Measurements from ENCODE around the gene MYO15A.

The MYO15A gene

GRCh38 chr17:18108401-18109312 lies at the start of gene MYO15A:
TSS of gene MYO15A (plus strand) at chr17:18108756. CDS start at chr17:18118801, 10,045 bp downstream.
- no peak for DNase-seq (ENCODE audit: low spot score)

- DNase-seq (ENCODE audit: low spot score), result no peak
These were observed 49.3 kb upstream of the MYO15A start for GRCh38 chr17:18059283-18059682.

- no peak for DNase-seq (ENCODE audit: low spot score)
These were observed 44.5 kb upstream of the MYO15A start for GRCh38 chr17:18064053-18064452.

- no peak for DNase-seq (ENCODE audit: low spot score)
These were observed 43.0 kb upstream of the MYO15A start for GRCh38 chr17:18065546-18065945.

GRCh38 chr17:18066866-18067265 lies 41.7 kb upstream of the MYO15A start:
- DNase-seq (ENCODE audit: low spot score), result no peak

- DNase-seq (ENCODE audit: low spot score), result no peak
These were observed 39.5 kb upstream of the MYO15A start for GRCh38 chr17:18069101-18069500.

- no peak for DNase-seq (ENCODE audit: low spot score)
These were observed 37.7 kb upstream of the MYO15A start for GRCh38 chr17:18070861-18071340.

- no peak for DNase-seq (ENCODE audit: low spot score)
These were observed 36.8 kb upstream of the MYO15A start for GRCh38 chr17:18071751-18072150.

- no peak for DNase-seq (ENCODE audit: low spot score)
These were observed 33.8 kb upstream of the MYO15A start for GRCh38 chr17:18074566-18075272.

GRCh38 chr17:18076936-18077335 lies 31.6 kb upstream of the MYO15A start:
- DNase-seq (ENCODE audit: low spot score), result no peak

GRCh38 chr17:18079543-18079942 lies 29.0 kb upstream of the MYO15A start:
- no peak for DNase-seq (ENCODE audit: low spot score)

GRCh38 chr17:18084256-18084655 lies 24.3 kb upstream of the MYO15A start:
- DNase-seq (ENCODE audit: low spot score), result no peak

- DNase-seq (ENCODE audit: low spot score), result peak; percentile 68
These were observed 20.7 kb upstream of the MYO15A start, which contains the start of gene DRG2 for GRCh38 chr17:18087610-18088491. TSS of gene DRG2 (plus strand) at chr17:18087948. CDS start at chr17:18088024, 76 bp downstream.

- DNase-seq (ENCODE audit: low spot score), result no peak
These were observed 18.9 kb upstream of the MYO15A start for GRCh38 chr17:18089613-18090012.

- no peak for DNase-seq (ENCODE audit: low spot score)
These were observed 14.7 kb upstream of the MYO15A start for GRCh38 chr17:18093616-18094408.

- DNase-seq (ENCODE audit: low spot score), result no peak
These were observed 14.1 kb upstream of the MYO15A start for GRCh38 chr17:18094409-18094807.

- DNase-seq (ENCODE audit: low spot score), result no peak
These were observed 9.0 kb upstream of the MYO15A start for GRCh38 chr17:18099516-18099915.

GRCh38 chr17:18100616-18101015 lies 7.9 kb upstream of the MYO15A start:
- no peak for DNase-seq (ENCODE audit: low spot score)

- no peak for DNase-seq (ENCODE audit: low spot score)
These were observed 6.7 kb upstream of the MYO15A start for GRCh38 chr17:18101828-18102227.

GRCh38 chr17:18102640-18103039 lies 5.9 kb upstream of the MYO15A start:
- DNase-seq (ENCODE audit: low spot score), result no peak

- no peak for DNase-seq (ENCODE audit: low spot score)
These were observed 3.5 kb upstream of the MYO15A start for GRCh38 chr17:18105027-18105426.

All from pons (tissue), 1 donor.